Measurements from ENCODE around the gene GIPC3.
"Not testable (repeated sequence)": the region's sequence is repeated elsewhere in the genome, so short reads cannot be mapped to it uniquely, and the experiment has no call there.

GIPC3 gene

GRCh38 chr19:3618144-3618810, 33.0 kb downstream of the GIPC3 start:
- no peak for FAIRE-seq
- DNase-seq (ENCODE audit: low spot score), result peak; percentile 53

DNA sequence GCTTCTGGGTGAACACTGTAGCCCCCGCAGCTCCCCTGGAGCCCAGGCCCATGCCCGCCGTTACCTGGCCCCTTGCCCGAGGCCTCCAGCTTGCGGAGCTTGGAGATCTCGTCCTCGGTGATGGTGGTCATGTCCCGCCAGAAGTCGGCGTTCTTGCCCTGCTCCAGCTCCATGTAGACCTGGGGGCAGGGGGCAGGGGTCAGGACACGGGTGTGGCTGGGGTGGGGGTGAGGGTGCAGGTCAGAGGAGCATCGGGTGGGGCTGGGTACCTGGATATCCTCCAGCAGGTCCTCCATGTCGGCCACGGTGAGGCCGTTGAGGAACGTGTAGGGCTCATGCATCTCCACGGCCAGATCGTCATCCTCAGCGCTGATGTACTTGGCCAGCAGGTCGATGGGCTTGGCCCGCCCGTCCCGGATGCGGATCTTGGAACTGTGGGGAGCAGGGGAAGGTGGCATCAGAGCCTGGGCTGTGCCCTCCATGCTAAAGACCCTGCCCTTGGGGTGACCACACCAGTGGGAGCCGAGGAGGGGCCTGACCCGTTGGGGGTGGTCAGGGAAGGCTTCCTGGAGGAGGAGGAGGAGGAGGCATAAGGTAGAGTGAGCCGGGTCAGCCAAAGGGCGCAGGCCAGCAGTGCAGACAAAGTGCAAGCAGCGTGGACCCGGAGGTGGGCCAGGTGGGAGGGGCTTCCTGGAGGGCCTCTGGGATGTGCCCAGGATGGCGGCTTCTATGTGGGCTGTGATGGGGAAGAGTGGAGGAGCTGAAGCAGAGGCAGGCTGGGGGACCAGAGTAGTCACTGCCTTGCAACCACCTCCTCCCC, 33.7 kb downstream of the GIPC3 start:
- DNase-seq (ENCODE audit: low spot score) (no peak), FAIRE-seq (no peak)

DNA sequence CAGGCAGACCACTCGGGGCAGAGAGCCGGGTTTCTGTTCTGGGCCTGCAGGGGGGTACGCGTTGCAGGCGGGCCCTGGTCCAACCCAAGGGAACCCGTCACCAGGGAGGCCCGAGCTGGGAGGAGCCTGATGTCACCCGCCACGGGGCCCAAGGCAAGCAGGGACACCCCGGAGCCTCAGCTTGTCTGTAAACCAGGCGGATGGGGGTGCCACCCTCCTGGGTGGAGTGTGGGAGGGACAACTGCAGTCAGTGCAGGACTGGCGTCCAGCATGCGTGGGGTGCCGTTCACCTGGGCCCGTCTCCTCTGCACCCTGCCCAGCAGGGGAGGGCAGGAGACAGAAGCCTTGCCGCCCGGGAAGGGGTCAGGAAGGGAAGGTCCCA, 34.3 kb downstream of the GIPC3 start:
- DNase-seq (ENCODE audit: low spot score) (no peak), FAIRE-seq (no peak)

DNA sequence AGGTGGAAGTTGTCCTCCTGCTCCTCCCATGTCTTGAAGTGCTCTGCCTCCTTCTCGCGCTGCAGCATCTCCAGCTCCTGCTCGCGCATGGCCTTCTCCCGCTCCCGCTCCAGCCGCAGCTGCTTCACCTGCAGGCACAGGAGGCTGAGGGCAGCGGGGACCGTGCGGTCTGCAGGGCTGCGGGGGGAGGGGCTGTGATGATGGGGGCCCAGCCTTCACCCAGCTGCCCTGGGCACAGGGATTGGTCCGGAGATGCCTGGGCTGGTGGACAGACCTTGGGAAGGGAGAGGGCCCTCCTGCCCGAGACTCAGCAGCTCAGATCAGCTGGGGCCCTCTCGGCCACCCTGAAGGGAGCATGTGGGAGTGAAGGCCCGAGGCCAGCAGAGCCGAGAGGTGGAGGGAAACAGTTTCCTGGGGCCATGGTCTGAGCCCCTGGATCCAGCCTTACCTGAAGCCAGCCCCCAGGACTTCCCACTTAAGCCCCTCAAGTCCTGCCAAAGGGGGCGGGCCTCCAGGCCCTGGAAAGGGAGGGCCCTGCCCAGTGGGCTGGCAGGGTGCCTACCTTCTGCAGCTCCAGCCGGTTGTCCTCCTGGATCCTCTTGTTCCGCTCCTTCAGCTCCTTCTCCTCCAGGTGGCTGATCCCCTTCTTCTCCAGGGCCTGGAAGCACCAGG, 35.0 kb downstream of the GIPC3 start:
- FAIRE-seq (no peak), DNase-seq (ENCODE audit: low spot score) (no peak)

DNA sequence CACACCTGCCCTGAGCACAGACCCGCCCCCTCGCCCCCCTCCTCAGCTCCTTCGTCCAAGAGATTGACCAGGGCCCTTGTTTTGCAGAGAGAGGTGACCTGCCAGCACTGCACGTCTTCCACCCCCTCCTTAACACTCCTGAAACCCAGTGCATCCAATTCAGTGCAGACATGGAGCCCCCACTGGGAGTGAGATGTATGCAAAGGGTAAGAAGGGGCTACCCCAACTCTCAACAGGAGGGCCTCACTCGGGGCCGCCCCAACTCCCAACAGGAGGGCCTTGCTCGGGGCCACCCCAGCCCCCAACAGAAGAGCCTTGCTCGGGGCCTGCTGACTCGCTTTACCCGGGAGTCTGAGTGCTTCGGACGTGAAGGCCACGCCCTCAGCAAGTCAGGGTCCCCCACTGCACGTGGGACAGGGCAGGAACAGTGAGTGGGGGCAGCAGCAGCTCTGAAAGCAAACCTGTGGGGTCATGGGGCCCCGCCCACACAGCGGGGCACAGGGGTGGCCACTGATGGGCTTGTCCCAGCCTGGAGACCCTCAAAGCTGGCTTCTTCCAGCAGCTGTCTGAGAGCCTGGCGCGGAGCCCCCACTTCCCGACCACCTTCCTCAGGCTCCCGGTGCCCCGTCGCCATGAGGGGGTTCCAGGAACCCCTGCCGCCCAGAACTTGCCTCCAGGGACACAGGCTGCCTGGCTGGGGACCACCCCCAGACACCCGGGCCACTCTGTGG, 35.7 kb downstream of the GIPC3 start:
- DNase-seq (ENCODE audit: low spot score) (no peak), FAIRE-seq (no peak)

GRCh38 chr19:3621689-3622088, 36.4 kb downstream of the GIPC3 start:
- FAIRE-seq (no peak), DNase-seq (ENCODE audit: low spot score) (no peak)

DNA sequence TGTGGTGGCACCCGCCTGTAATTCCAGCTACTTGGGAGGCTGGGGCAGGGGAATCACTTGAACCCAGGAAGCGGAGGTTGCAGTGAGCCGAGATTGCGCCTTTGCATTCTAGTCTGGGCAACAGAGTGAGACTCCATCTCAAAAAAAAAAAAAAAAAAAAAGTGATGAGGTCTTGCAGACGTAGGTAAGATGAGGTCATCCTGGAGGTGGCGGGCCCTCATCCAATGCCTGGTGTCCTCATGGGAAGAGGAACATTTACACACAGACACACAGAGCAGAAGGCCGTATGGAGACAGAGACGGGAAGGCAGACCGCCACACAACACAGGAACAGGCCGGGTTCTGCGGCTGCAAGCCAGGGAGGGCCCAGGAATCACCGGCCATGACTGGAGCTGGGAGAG, 36.9 kb downstream of the GIPC3 start:
- FAIRE-seq, result no peak

GRCh38 chr19:3623716-3624115, 38.4 kb downstream of the GIPC3 start:
- FAIRE-seq (no peak), DNase-seq (ENCODE audit: low spot score) (no peak)

More for the DNA sequence above, 36.9 kb downstream of the GIPC3 start:
- no peak for DNase-seq (ENCODE audit: low spot score)

DNA sequence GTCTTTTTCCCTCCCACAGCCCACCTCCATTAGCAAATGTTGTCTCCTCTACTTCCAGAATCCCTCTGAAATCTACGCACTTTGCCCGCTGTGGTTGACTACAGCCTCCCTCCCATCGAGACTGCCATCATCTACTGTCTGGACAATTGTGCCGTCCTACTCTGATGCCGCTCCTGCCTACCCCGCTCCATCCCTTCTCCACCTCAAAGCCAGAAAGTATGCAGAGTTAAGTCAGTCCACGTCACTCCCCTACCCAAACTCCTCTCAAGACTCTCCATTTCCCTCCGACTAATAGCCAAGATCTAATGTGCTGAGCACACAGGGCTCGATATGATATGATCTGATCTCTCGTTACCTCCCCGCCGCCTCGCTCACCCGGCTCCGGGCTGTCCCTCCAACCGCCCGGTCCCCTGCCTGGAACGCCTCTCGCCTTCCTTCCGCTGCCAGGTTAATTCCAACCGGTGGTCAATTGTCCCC, 40.8 kb downstream of the GIPC3 start:
- DNase-seq (ENCODE audit: low spot score) (no peak), FAIRE-seq (no peak)

GRCh38 chr19:3626473-3627350, 41.4 kb downstream of the GIPC3 start, which contains the start of gene CACTIN:
CACTIN (minus strand) TSS chr19:3626790; CDS start chr19:3626762, 28 bp downstream.
- FAIRE-seq (peak; percentile 46), DNase-seq (ENCODE audit: low spot score) (peak; percentile 98)

DNA sequence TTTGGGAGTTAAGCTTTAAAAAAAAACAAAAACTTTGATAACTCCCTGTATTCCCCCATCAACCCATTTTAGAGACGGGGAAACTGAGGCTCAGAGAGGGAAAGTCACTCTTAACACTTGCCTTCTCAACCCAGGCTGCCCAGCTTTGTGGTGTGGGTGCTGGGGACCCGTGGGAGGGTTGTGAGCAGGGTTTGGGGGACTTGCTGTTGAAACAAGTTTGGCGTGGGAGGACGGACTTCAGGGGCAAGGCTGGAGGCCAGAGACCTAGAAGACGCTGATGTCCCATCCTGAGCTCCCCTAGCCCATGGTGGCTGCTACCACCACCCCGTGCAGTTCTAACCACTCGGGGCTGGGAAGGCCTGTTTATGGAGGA, 42.1 kb downstream of the GIPC3 start:
- FAIRE-seq, result no peak

DNA sequence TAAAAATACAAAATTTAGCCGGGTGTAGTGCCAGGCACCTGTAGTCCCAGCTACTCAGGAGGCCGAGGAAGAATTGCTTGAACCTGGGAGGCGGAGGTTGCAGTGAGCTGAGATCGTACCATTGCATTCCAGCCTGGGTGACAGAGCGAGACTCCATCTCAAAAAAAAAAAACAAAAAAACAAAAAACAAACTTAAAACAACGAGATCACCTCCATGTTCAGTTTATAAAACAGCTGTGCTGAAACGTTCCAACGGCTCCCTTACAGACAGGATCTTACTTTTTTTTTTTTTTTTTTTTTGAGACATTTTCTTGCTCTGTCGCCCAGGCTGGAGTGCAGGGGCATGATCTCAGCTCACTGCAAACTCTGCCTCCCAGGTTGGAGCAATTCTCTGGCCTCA, 43.5 kb downstream of the GIPC3 start:
- not testable (repeated sequence) for FAIRE-seq; DNase-seq (ENCODE audit: low spot score)

More for the DNA sequence above, 42.1 kb downstream of the GIPC3 start:
- no peak for DNase-seq (ENCODE audit: low spot score)

DNA sequence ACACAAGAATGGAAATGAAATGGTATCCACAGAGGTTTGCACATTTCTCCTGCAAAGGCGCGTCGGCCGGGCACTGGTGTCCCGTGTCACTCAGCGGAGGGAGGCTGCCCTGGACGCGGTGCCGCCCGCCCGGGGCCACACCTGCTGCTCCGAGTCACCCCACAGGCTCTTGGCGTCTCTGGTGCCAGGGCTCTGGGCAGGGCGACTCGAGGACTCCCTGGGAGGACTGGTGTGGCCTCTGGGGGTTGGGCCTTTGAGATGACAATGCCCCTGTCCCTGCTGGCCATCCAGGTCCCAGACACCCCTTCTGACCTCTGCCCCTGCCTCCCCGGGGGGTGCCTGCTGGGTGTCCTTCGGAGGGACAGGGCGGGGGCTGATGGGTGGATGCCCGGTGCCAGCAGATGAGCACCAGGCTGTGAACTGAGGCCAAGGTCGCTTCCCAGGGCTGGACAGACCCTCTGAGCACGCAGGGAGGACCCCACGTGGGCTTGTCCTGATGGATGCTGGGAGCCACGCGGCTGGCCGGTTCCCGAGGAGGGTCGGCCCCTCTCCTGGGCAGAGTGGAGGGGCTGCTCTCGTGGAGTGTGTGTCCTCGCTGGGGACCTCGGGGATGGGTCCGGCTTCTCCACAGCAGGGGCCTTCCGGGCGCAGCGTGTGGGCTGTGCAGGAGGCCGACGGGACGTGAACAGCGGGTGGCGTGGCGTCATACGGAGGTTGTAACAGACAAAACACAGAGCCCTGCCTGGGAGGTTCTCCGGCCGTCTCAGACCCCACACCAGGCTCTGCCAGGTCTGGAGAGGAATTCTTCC, 46.0 kb downstream of the GIPC3 start:
- no peak for FAIRE-seq

GRCh38 chr19:3632098-3632497, 46.8 kb downstream of the GIPC3 start:
- FAIRE-seq (no peak), DNase-seq (ENCODE audit: low spot score) (no peak)

More for the DNA sequence above, 46.0 kb downstream of the GIPC3 start:
- no peak for DNase-seq (ENCODE audit: low spot score)

GRCh38 chr19:3632739-3633558, 47.7 kb downstream of the GIPC3 start:
- DNase-seq (ENCODE audit: low spot score) (no peak), FAIRE-seq (no peak)

DNA sequence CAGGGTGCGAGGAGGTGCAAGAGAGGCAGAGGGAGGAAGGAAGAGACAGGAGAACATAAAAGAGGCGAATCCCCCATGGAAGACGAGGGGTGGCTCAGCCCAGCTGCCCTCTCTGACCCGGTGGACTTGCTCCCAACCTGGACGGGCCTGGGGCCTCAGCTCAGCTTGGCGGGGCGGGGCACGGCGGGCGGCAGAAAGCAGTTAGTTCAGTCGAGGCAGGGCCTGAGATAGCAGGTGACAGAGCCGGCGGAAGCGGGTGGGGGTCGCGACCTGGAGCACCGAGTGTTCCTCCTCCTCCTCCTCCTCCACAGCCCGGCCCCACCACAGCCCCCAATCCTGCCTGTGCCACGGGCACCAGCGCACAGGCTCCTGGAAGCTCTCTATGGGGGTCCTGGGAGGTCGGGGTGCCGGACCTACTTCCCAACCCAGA, 48.3 kb downstream of the GIPC3 start:
- DNase-seq (ENCODE audit: low spot score) (no peak), FAIRE-seq (no peak)

DNA sequence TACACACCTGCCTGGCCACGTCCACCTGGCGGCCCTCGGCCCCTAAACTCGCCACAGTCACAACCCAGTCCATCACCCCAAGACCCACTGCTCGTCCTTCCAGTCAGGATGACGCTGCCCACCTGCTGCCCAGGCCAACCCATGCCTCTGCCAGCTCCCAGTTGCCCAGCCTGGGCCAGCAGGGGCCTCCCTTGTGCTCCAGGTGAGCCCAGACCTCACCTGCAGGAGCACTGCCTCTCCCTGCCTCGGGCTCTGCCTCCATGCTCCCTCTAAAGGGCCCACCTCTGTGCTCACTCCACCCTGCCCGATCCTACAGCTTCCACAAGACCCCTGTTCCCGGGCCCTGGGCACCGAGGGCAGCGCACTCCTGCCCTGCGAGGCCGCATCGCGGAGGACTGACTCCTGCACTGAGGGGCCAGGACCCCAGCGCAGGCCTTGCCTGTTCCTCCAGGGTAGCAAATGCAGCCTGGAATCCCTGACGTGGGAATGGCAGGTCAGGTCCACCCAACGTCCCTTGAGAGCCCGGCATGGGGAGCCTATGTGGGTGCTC, 49.3 kb downstream of the GIPC3 start:
- DNase-seq (ENCODE audit: low spot score) (no peak), FAIRE-seq (no peak)

GRCh38 chr19:3636506-3636905, 51.2 kb downstream of the GIPC3 start:
- FAIRE-seq (no peak), DNase-seq (ENCODE audit: low spot score) (no peak)

All from urothelium cell line (cell line).